Nephron (organoid): ENCODE data around the gene KCNMA1.

ENCODE experiments used
- H3K27ac Mint-ChIP-seq, 3 experiments: 2 replicates each; pipeline ENCODE4 v1.8.0; 2020; ENCODE audit warnings: mixed read lengths in 3 of 3, mild to moderate bottlenecking in 2 of 3, moderate library complexity in 1 of 3
- H3K27me3 Mint-ChIP-seq: 2 replicates; pipeline ENCODE4 v1.8.0; 2021; ENCODE audit warnings: low read depth, mild to moderate bottlenecking, moderate library complexity, mixed read lengths
- H3K36me3 Mint-ChIP-seq: 2 replicates; pipeline ENCODE4 v1.8.0; 2020; ENCODE audit warnings: low read depth, mixed read lengths
- H3K4me1 Mint-ChIP-seq: 2 replicates; pipeline ENCODE4 v1.8.0; 2020; ENCODE audit warnings: mixed read lengths
- H3K4me3 Mint-ChIP-seq, 3 experiments: 2 replicates each; pipeline ENCODE4 v1.8.0; 2020; ENCODE audit warnings: mild to moderate bottlenecking in 3 of 3, mixed read lengths in 3 of 3, moderate library complexity in 2 of 3
- H3K9me3 Mint-ChIP-seq: 2 replicates; pipeline ENCODE4 v1.8.0; 2020; ENCODE audit warnings: mixed read lengths
- CTCF ChIP-seq, 3 experiments: fragments of 200-600 bp; sonication (generic); IDR thresholded peaks; one replicate each; pipeline ENCODE4 v1.5.0; 2021; ENCODE audit warnings: antibody characterized with exemption in 3 of 3; ENCODE audit not compliant: unreplicated experiment in 3 of 3

Gene KCNMA1

GRCh38 chr10:77644557-77645243 is 7.1 kb upstream of the KCNMA1 start:
- H3K4me3 Mint-ChIP-seq: no peak overlapping the region
- peaks cover 10% of the 10 kb centered on the region for H3K4me1 Mint-ChIP-seq
- peaks cover 37% of the 10 kb centered on the region for H3K27me3 Mint-ChIP-seq
- no peak for TF ChIP-seq CTCF (IDR thresholded peaks at IDR 0.05; ENCODE audit: unreplicated experiment in 3 of 3)
- H3K36me3 Mint-ChIP-seq: no peaks in the 10 kb centered on the region
- peaks cover 5% of the 10 kb centered on the region for H3K9me3 Mint-ChIP-seq
- H3K27ac Mint-ChIP-seq: no peak overlapping the region

GRCh38 chr10:77643795-77644468 is 6.3 kb upstream of the KCNMA1 start:
- no peak overlapping the region for H3K27ac Mint-ChIP-seq
- peaks cover 10% of the 10 kb centered on the region for H3K4me1 Mint-ChIP-seq
- H3K27me3 Mint-ChIP-seq: peaks cover 45% of the 10 kb centered on the region
- no peak overlapping the region for H3K4me3 Mint-ChIP-seq
- no peaks in the 10 kb centered on the region for H3K36me3 Mint-ChIP-seq
- H3K9me3 Mint-ChIP-seq: peaks cover 5% of the 10 kb centered on the region
- peak; percentile 39 to 57 (median 46) for TF ChIP-seq CTCF (IDR thresholded peaks at IDR 0.05; ENCODE audit: unreplicated experiment in 3 of 3)

GRCh38 chr10:77641788-77642397 is 4.3 kb upstream of the KCNMA1 start:
- H3K36me3 Mint-ChIP-seq: no peaks in the 10 kb centered on the region
- peaks cover 50% of the 10 kb centered on the region for H3K27me3 Mint-ChIP-seq
- H3K4me1 Mint-ChIP-seq: peaks cover 10% of the 10 kb centered on the region
- peaks cover 5% of the 10 kb centered on the region for H3K9me3 Mint-ChIP-seq
- no peak overlapping the region for H3K4me3 Mint-ChIP-seq
- peak; percentile 83 to 90 (median 86) for TF ChIP-seq CTCF (IDR thresholded peaks at IDR 0.05; ENCODE audit: unreplicated experiment in 3 of 3)
- no peak overlapping the region for H3K27ac Mint-ChIP-seq

GRCh38 chr10:77641344-77641743 is 3.7 kb upstream of the KCNMA1 start:
- no peak overlapping the region for H3K27ac Mint-ChIP-seq
- peaks cover 11% of the 10 kb centered on the region for H3K4me1 Mint-ChIP-seq
- peaks cover 5% of the 10 kb centered on the region for H3K9me3 Mint-ChIP-seq
- H3K36me3 Mint-ChIP-seq: no peaks in the 10 kb centered on the region
- TF ChIP-seq CTCF (IDR thresholded peaks at IDR 0.05; ENCODE audit: unreplicated experiment in 3 of 3): no peak
- peaks cover 54% of the 10 kb centered on the region for H3K27me3 Mint-ChIP-seq
- H3K4me3 Mint-ChIP-seq: peak overlapping the region in 2 of 3 experiments; percentile 37 to 85

GRCh38 chr10:77640167-77640566 is 2.6 kb upstream of the KCNMA1 start:
- H3K27ac Mint-ChIP-seq: no peak overlapping the region
- no peaks in the 10 kb centered on the region for H3K36me3 Mint-ChIP-seq
- H3K4me1 Mint-ChIP-seq: peaks cover 18% of the 10 kb centered on the region
- no peak for TF ChIP-seq CTCF (IDR thresholded peaks at IDR 0.05; ENCODE audit: unreplicated experiment in 3 of 3)
- H3K4me3 Mint-ChIP-seq: peak overlapping the region; percentile 57 to 85 (median 80)
- H3K27me3 Mint-ChIP-seq: peaks cover 58% of the 10 kb centered on the region
- no peaks in the 10 kb centered on the region for H3K9me3 Mint-ChIP-seq
